Neural cell (in vitro differentiated cells): ENCODE results near the gene VPS13C. TPM values are rescaled to one million over a fixed set of nuclear protein-coding genes. Genes with fewer than 3 reads are reported as not detected.

Experiments
- H2AFZ ChIP-seq: fragments of 200-600, 300-800 bp; sonication (generic), shearing (Covaris generic); 2 replicates; pipeline ENCODE4 v1.6.0; 2014; ENCODE audit warnings: low read depth, mild to moderate bottlenecking, antibody characterized with exemption, low read length, moderate library complexity
- H3F3A ChIP-seq: fragments of 200-600 bp; shearing (Covaris generic); 2 replicates; pipeline ENCODE4 v1.6.1; 2016; ENCODE audit warnings: mild to moderate bottlenecking, moderate library complexity, mixed read lengths, antibody characterized with exemption, low read length; ENCODE audit not compliant: insufficient read depth, poor library complexity, severe bottlenecking
- H3K27ac ChIP-seq: fragments of 200-600, 300-800 bp; sonication (generic), shearing (Covaris generic); 2 replicates; pipeline ENCODE4 v1.5.1; 2014; ENCODE audit warnings: mild to moderate bottlenecking, low read length, moderate library complexity
- H3K27me3 ChIP-seq: fragments of 300-800, 200-600 bp; sonication (generic), shearing (Covaris generic); 2 replicates; pipeline ENCODE4 v1.6.0; 2014; ENCODE audit warnings: mild to moderate bottlenecking, low read depth, low read length, moderate library complexity; ENCODE audit not compliant: insufficient read depth
- H3K36me3 ChIP-seq: fragments of 300-800, 200-600 bp; sonication (generic), shearing (Covaris generic); 2 replicates; pipeline ENCODE4 v1.5.1; 2014; ENCODE audit warnings: mild to moderate bottlenecking, antibody characterized with exemption, low read length, moderate library complexity; ENCODE audit not compliant: insufficient read depth
- H3K4me2 ChIP-seq: fragments of 300-800, 200-600 bp; sonication (generic), shearing (Covaris generic); 2 replicates; pipeline ENCODE4 v1.6.0; 2014; ENCODE audit warnings: mild to moderate bottlenecking, low read length
- H3K4me3 ChIP-seq: fragments of 300-800, 200-600 bp; sonication (generic), shearing (Covaris generic); 2 replicates; pipeline ENCODE4 v1.5.1; 2014; ENCODE audit warnings: mild to moderate bottlenecking, low read length, moderate library complexity
- H3K79me2 ChIP-seq: fragments of 200-600 bp; shearing (Covaris generic); replicated peaks from 2 replicates; pipeline ENCODE4 v1.6.0; 2014; ENCODE audit warnings: mild to moderate bottlenecking, low read length, moderate library complexity; ENCODE audit not compliant: insufficient read depth
- H3K9ac ChIP-seq: fragments of 300-800, 200-600 bp; sonication (generic), shearing (Covaris generic); 2 replicates; pipeline ENCODE4 v1.6.1; 2016; ENCODE audit warnings: mild to moderate bottlenecking, low read length, mixed read lengths
- H3K9me2 ChIP-seq: fragments of 200-600 bp; shearing (Covaris generic); 2 replicates; pipeline ENCODE4 v1.6.1; 2016; ENCODE audit warnings: mild to moderate bottlenecking, low read length, mixed read lengths; ENCODE audit not compliant: insufficient read depth
- H3K9me3 ChIP-seq: fragments of 200-600, 300-800 bp; sonication (generic), shearing (Covaris generic); 2 replicates; pipeline ENCODE4 v1.6.1; 2016; ENCODE audit warnings: mild to moderate bottlenecking, mixed run types, low read length, moderate library complexity, mixed read lengths
- H4K20me1 ChIP-seq: fragments of 200-600 bp; shearing (Covaris generic); 2 replicates; pipeline ENCODE4 v1.6.1; 2016; ENCODE audit warnings: mild to moderate bottlenecking, mixed run types; ENCODE audit not compliant: insufficient read depth
- CTCF ChIP-seq: fragments of 450-650 bp; IDR thresholded peaks from 2 replicates; pipeline ENCODE4 v1.5.1; 2014; ENCODE audit warnings: antibody characterized with exemption, mild to moderate bottlenecking, moderate library complexity; ENCODE audit not compliant: poor library complexity, severe bottlenecking
- EP300 ChIP-seq: fragments of 450-650 bp; conservative IDR thresholded peaks from 2 replicates; pipeline ENCODE4 v1.6.1; 2014; ENCODE audit warnings: antibody characterized with exemption, mild to moderate bottlenecking, moderate library complexity; ENCODE audit not compliant: poor library complexity, severe bottlenecking
- EZH2 ChIP-seq: fragments of 200-600, 300-800 bp; shearing (Covaris generic), sonication (generic); IDR thresholded peaks from 2 replicates; pipeline ENCODE4 v1.6.1; 2014; ENCODE audit warnings: antibody characterized with exemption, low read length, borderline replicate concordance, mild to moderate bottlenecking; ENCODE audit not compliant: insufficient read depth, poor library complexity, severe bottlenecking
- MXI1 ChIP-seq: fragments of 450-650 bp; conservative IDR thresholded peaks from 2 replicates; pipeline ENCODE4 v1.6.1; 2014; ENCODE audit warnings: antibody characterized with exemption, mild to moderate bottlenecking; ENCODE audit not compliant: poor library complexity, severe bottlenecking
- POLR2AphosphoS5 ChIP-seq: IDR thresholded peaks from 2 replicates; pipeline ENCODE4 v1.6.1; 2012
- RAD21 ChIP-seq: fragments of 450-650 bp; conservative IDR thresholded peaks from 2 replicates; pipeline ENCODE4 v1.6.1; 2014; ENCODE audit warnings: antibody characterized with exemption, mild to moderate bottlenecking, moderate library complexity
- REST ChIP-seq: IDR thresholded peaks from 2 replicates; pipeline ENCODE4 v1.6.1; 2012; ENCODE audit warnings: borderline replicate concordance
- SMC3 ChIP-seq: fragments of 450-650 bp; conservative IDR thresholded peaks from 2 replicates; pipeline ENCODE4 v1.6.1; 2014; ENCODE audit warnings: antibody characterized with exemption, mild to moderate bottlenecking, moderate library complexity; ENCODE audit not compliant: poor library complexity
- TAF1 ChIP-seq: IDR thresholded peaks from 2 replicates; pipeline ENCODE4 v1.6.1; 2012; ENCODE audit warnings: low read depth
- polyA plus RNA-seq: library from polyadenylated mRNA; depleted of rRNA; stranded (reverse); fragments of >200 nt; gene quantifications from 2 replicates; pipeline ENCODE4 v1.2.3, GENCODE V29; 2014

The VPS13C gene
- polyA plus RNA-seq, 1 donor from 2014 or later: 92.6 TPM

- Histone ChIP-seq H3K4me2 (no peak overlapping the region), H3K36me3 (no peaks in the 10 kb centered on the region), H4K20me1 (no peaks in the 10 kb centered on the region), H3K79me2 (no peaks in the 10 kb centered on the region), H3K27me3 (no peaks in the 10 kb centered on the region), H3K27ac (no peak overlapping the region), H3F3A (no peaks in the 10 kb centered on the region), H3K9me2 (no peaks in the 10 kb centered on the region), H3K9ac (no peak overlapping the region), H3K4me3 (no peak overlapping the region), H3K9me3 (no peaks in the 10 kb centered on the region), H2AFZ (no peak overlapping the region)
- TF ChIP-seq RAD21 (no peak), CTCF (no peak), EZH2 (no peak), REST (no peak), MXI1 (no peak), EP300 (no peak), TAF1 (no peak), SMC3 (no peak), POLR2AphosphoS5 (no peak)
These were observed 64.1 kb downstream of the VPS13C start for GRCh38 chr15:61996056-61996635.

GRCh38 chr15:61994216-61994615, 66.0 kb downstream of the VPS13C start:
- Histone ChIP-seq H3K4me3 (no peak overlapping the region), H3K9me2 (no peaks in the 10 kb centered on the region), H4K20me1 (no peaks in the 10 kb centered on the region), H3K9me3 (no peaks in the 10 kb centered on the region), H2AFZ (no peak overlapping the region), H3K4me2 (no peak overlapping the region), H3F3A (no peaks in the 10 kb centered on the region), H3K27me3 (no peaks in the 10 kb centered on the region), H3K79me2 (no peaks in the 10 kb centered on the region), H3K27ac (no peak overlapping the region), H3K9ac (no peak overlapping the region), H3K36me3 (peaks cover 5% of the 10 kb centered on the region)
- TF ChIP-seq SMC3: no peak
- TF ChIP-seq EZH2: no peak
- TF ChIP-seq POLR2AphosphoS5: no peak
- no peak for TF ChIP-seq CTCF
- TF ChIP-seq TAF1: no peak
- no peak for TF ChIP-seq REST
- no peak for TF ChIP-seq RAD21
- no peak for TF ChIP-seq MXI1
- TF ChIP-seq EP300: no peak
